GM21367 (cell line): ENCODE data around the gene IL22RA2.

ENCODE experiments used
- ATAC-seq: cut with Tn5 transposase; IDR thresholded peaks from one replicate; pipeline ENCODE4 v1.9.1; 2021; ENCODE audit not compliant: unreplicated experiment

IL22RA2 gene

DNA sequence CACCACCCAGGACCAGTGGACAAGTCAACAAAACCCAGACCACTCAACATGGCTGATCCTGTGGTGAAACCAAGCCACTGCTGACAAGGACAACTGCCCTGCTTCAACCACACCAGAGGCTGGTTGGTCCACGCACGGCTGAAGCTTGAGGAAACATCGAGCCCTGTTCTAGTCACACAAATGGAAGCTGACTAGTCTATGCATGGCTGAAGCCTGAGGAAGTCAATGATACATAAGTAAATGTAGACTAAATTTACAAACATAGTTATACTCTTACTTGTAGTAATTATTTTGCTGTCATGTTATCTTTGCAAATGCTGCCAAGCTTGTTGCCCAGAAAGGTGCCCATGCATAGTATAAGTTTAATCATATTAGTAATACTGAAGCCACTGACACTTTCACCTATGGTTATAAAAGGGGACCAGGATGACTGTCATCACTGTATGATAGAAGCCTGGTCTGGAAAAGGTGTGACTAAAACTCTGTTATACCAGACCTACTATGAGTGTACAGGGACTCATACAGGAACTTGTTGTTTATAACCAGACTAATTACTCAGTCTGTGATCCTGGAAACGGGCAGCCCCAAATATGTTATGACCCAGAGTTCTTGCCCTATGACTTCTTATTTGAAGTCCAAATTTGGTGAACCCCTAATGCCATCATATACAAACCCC, 5.6 kb downstream of the IL22RA2 start:
- no peak for ATAC-seq

DNA sequence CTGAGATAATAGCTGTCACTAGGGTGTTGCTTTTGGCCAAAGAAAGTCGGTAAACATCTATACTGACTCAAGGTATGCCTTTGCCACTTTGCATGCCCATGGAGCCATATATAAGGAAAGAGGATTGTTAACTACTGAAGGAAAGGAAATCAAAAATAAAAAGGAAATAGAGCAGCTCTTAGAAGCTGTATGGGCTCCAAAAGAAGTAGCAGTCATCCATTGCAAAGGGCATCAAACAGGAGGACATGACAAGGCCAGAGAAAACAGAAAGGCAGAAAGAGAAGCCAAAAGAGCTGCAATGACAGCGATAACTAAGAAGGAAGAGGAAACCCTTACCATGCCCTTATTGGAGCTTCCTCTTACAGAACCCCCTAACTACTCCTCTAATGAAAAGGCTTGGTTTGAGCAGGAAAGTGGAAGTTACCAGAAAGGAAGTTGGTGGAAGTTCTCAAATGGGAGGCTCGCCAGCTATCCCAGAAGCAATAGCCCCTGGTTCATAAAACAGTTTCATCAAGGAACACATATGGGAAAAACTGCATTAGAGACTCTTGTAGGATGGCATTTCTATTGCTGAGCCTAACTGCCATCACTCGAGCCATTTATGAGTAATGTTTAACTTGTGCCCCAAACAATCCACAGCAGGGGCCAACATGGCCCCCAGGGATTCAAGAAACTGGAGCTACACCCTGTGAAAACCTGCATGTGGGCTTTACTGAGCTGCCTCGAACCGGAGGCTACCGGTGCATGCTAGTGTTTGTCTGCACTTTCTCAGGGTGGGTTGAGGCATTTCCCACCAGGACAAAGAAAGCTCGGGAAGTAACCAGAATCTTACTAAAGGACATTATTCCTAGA, 7.0 kb downstream of the IL22RA2 start:
- ATAC-seq = no peak

DNA sequence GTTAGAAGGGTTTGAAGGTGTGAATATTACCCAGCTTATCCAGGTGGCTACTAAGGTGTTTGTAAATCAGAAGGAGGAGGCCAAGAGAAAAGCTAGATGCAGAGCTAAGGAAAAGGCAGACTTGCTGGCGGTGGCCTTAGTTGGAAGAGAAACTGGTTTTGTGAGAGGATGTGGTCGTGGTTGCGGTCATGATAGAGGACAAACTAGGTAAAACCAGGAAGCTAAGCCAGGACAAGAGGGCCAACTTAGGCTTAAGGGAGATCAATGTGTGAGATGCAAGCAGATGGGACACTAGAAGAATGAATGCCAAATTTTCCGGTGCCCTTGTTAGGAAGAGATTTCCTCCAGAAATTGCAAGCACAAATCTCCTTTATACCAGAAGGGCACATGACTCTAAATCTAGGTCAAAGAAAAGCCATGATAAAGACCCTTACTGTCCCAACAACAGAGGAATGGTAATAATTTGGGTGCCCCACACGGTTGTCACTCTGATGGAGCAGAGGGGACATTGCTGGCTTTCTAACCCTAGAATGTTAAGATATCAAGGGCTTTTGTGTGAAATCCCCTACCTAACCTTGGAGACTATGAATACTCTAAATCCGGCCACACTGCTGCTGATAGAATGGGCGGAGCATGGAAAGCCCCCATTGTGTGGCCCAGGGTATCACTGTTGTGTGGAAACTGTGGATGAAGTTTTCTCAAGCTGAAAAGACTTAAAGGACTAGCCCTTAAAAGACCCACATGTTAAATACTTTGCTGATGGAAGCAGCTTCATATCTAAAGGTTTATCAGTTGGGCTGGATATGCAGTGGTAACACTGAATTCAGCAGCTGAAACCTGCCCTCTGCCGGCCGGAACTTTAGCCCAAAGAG, 7.8 kb downstream of the IL22RA2 start:
- peak; percentile 52 for ATAC-seq

DNA sequence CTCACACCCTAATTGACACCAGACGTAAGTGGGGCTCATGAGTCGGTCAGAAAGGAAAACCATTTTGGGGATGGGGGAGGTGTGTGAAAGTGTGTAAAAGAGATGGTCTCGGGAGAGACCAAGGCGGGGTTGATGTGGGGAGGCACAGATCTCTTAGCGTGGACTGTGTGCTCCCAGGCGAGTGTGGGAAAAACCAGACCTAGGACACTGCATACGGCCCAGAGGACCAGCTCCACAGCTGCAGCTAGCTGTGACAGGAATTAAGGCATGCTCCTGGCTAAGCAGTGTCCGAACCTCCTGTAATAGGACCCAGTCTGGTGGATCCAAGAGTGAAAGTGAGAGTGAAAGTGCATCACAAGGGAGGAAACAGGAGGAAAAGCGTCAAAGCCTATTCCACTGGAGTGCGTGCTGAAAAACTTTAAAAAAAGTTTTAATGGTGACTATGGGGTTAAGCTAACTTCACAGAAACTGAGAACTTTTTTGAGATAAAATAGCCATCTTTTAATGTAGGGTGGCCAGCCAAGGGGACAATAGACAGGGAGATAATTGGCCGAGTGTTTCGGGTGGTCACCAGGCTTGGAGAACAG, 9.6 kb downstream of the IL22RA2 start:
- ATAC-seq = no peak

DNA sequence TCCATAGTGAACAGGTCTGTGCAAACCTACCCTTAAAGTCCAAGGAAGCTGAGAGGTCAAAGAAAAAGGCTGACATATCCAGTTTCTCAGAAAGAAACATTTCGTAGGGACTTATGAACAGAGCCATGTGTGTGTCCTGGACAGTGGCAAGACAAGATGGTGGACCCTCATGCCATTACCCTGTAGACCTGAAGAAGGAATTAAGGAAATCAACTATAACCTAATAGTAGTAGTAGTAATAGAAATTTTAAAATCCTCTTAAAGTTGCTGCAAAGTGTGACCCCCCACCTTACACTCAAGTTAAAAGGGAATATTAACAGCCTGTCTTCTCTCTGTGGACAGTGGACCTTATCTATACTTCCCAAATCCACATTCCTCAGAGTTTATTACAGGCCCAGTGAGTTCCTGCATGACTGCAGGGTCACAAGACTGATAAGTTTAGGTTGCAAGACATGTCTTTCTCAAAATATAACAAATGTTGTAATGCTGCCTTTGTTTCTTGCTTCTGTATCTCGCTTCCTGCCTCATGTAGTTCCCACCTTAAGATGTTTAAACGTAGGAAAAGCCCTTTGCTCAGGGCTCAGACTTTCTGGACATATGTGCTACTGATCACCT, 10.6 kb downstream of the IL22RA2 start:
- no peak for ATAC-seq

DNA sequence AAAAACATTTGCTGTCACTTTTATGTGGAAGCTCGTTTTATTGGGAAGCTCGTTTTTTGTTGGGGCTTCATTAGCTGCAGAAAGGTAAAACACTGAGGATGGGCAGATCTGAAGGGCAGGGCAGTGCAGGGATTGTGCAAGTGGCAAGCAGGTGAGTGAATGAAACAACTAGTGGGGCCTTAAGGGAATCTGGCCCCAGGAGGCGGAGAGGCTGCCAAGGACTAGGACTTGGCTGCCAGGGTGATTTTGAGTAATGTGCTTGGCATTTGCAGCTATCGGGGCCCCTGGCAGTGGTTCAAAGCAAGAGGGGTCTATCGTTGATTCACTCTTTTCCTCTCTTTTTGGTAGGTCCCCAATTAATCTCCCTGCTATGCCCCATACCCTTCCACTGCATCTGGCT, 11.5 kb downstream of the IL22RA2 start:
- ATAC-seq = no peak

DNA sequence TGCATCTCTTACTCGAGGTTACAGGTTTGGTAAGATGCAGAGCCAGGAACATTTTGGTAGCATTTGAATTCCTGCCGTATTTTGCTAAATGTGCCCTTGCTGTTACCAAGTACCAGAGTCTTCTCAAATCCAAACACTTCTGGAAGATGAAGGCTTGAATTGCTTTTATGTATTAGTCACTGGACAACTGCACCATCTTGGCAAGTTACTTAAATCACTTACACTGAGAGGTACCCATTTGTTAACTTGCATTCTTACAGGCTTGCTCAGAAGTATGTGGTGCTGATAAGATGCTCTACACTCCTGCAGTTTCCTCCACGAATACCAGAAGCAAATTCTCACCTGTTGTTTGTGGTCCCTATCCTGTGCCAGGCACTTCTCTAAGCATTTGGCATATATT, 12.7 kb downstream of the IL22RA2 start:
- ATAC-seq = no peak

DNA sequence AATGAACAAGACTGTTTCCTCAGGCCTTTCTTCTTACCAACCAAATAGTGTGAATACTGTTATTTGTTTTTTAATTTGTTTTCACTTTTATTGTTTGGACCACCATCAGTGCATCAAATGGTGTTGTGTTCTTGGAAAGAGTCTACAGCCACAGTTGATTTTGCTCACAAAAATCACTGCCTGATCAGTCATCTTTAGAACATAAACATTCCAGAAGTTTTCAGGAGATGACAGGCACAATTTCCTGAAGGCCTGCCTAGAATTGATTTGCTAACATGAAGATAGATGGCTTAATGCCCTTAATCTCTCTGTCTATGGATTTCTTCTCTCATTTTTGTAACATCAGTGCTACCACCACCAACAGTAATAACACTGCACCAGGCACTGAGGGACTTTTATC, 13.5 kb downstream of the IL22RA2 start:
- ATAC-seq = no peak

DNA sequence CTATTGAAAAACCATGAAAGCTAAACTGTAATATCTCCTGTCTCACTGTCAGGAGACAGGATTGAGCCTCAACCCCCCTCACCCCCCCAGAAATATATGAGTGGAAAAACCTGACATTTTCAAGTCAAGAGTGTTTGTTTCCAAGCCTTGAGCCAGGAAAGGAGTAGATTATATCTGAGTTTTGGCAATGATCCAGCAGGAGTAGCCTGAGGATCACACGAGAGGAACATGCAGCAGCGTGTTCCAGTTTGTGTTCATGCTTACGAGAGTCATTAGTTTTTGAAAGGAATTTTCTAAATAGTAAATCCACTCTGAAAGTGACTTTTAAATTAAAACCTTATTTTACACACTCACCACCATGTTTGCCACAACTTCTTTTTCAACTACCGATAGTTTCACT, 15.8 kb downstream of the IL22RA2 start:
- no peak for ATAC-seq

DNA sequence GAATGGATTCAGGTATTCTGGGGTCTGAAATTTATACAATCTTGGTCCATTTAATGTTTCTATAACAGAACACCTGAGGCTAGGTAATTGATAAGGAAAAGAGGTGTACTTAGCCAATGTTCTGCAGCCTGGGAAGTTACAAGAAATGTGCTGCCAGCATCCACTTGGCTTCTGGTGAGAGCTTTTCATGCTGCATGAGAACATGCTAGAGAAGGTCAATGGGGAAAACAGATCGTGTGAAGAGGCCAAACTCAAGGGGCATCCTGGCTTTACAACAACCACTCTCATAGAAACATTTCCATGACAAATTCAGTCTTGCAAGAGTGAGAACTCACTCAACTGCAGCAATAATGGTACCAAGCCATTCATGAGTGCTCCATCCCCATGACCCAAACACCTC, 16.8 kb downstream of the IL22RA2 start:
- no peak for ATAC-seq

DNA sequence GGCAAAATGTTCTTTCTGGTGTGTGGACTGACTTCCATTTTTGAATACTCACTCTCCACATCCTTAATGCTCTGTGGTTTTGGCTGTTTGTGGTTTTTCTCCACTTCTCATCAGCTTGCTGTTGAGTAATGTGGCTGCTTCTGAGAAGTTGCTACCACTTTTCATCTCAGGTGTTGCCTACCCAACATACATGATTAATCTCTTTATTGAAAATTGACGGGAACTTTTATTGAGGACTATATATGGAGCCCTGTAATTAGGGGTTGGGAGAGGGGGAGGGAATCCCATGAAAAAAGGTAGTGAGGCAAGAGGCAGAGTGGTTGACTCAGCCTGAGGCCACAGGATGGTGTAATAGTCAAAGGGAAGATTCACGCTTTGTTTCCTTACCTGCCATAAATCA, 17.6 kb downstream of the IL22RA2 start:
- no peak for ATAC-seq

DNA sequence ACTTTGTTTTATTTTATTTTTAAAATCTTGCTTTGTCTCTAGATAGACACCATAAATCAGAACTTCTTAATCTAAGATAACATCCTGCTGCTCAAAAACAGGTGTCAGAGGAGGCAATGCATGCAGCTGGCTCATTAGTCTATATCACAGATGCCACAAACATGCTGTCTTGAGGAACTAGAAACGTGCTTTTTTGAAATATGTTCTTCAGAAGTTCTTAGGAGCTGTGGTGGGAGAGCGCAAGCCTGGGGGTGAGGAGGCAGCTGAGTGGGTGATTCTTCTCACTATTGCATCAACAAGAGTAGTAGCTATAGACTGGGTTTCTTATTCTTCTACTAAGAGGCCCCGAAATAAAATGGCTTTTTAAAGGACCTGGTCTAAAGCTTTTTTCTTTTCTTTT, 23.4 kb downstream of the IL22RA2 start:
- ATAC-seq = no peak

DNA sequence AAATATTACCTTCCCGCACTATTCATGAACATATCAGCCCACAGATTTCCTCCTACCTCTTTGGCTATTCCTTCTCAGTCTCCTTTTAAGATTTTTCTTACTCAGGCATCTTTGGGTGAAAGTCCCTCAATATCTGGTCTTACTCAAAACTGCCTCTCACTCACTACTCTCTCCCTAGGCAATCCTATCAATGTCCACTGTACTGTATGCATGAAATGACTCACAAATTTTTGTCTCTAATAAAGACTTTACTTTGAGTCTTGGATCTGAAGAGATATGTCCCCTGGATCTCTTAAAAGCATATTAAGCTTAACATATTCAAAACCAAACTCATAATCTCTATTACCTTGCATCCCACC, 24.4 kb downstream of the IL22RA2 start:
- no peak for ATAC-seq

DNA sequence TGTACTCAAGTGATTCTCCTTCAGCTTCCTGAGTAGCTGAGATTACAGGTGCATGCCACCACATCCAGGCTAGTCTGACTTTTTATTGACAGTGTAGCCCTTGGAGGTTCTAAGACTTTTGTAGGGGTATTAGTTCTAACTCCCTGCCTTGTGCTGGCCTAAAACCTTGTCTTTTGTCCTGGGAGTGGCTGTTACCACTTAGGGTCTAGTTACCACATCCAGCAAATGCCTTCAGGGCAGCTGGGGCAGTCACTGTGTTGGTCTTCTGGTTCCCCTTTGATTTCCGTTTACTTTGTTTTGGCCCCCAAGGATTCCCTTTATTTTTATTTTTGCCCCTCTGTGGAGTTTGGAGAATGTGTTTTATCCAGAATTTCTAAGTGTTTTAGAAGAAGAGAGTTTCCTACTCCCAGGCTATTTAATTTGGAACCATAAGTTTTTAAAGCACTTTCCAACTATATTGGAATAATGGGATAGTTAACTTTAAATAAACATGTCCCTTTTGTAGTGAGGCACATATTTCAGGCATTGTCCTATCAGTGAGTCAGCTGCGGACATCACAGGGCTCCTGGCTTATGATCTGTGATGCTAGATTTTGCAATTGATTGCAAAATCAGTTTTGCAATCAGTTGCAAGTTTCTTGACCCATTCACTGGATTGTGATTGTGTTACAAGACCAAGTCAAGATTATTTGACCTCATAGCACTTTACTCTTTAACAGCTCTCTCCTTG, 25.0 kb downstream of the IL22RA2 start:
- ATAC-seq = no peak

DNA sequence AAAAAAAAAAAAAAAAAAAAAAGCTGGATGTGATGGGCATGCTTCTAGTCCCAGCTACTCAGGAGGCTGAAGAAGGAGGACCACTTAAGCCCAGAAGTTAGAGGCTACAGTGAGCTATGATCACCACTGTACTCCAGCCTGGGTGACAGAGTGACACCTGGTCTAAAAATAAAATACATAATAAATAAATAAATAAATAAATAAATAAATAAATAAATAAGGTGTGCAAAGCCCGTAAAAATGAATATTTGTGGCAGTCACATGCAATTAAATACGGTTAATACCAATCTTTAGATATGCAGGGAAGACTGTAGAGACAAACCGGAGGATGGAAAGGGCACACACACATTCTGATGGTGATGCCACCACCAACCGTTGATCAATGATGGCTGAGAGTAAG, 26.2 kb downstream of the IL22RA2 start:
- ATAC-seq = no peak

DNA sequence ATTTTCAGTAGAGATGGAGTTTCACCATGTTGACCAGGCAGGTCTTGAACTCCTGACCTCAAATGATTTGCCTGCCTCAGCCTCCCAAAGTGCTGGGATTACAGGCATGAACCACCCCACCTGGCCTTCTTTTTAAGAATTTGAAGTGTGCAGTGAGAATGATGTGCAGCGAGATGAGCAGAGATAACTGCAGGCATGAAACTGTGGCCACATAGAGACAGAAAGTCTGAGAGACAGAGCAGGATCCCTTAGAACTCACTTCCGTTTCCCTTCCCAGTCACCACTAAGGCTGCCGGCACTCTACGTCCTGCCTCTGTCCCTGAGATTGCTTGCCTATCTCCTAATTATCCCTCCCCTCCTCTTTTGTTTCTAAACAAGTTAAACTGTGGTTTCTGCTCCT, 27.2 kb downstream of the IL22RA2 start:
- ATAC-seq = no peak

DNA sequence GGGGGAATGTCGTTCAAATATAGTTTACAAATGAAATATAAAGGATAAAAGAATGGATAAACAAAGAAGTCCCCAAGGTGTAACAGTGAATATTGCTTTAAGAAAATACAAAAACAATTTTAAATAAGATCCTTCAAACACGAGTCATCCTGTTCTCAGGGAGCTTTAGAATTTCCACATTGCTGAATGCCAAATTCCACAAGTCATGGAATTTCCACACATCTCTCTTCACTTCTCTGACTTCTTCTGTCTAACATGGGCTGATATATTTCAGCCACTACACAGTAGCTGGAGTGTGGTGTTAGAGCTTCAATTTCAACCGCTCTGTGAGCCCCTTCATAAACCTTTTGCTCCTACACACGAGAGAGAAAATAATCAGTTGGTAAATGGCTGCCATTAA, 28.0 kb downstream of the IL22RA2 start:
- no peak for ATAC-seq

DNA sequence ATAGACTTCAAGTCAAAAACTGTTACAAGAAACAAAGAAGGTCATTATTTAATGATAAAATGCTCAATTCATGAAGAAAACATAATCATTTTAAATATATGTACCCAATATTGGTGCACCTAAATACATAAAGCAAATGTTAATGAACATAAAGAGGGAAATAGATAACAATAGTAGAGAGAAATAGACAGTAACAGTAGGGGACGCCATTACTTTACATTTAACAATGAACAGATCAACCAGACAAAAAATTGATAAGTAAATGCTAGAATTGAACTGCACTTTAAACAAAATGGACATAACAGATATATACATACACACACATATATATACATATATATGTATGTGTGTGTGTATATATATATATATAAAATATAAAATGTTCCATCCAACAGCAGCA, 37.4 kb downstream of the IL22RA2 start:
- no peak for ATAC-seq

DNA sequence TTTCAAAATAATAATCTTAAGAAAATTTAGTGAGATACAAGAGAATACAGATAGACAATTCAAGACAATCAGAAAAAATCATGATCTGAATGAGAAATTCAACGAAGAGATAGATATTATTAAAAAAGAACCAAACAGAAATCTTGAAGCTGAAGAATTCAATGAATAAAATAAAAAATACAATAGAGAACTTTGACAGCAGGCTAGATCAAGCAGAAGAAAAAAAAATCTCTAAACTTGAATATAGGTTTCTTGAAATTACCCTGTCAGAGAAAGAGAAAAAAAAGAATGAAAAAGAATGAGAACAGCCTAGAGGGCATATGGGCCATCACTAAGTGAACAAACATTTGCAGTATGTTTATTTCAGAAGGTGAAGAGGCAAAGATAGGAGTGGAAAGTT, 39.0 kb downstream of the IL22RA2 start:
- no peak for ATAC-seq

DNA sequence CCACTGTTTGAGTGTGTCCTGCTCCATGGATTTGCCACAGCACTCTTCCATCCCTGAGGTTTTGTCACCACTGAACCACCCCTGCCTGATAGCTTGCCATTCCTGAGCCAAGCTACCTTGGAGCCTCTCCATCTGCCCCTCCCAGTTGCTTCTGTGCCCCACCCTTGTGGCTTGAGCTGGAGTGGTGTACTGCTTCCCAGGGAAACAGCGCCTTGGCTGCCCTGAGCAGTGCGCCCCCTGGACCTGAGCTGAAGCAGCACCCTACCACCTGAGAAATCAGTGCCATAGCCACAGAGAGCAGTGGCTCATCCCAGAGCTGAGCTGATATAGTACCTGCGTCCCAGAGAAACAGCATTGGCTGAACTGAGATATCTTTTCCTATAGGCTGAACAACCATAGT, 40.3 kb downstream of the IL22RA2 start:
- no peak for ATAC-seq
